HG02970 (cell line): ENCODE data around the gene SPDEF.

ENCODE experiments used
- ATAC-seq: cut with Tn5 transposase; IDR thresholded peaks from one replicate; pipeline ENCODE4 v1.9.1; 2021; ENCODE audit warnings: mild to moderate bottlenecking, moderate library complexity, moderate number of reproducible peaks; ENCODE audit not compliant: unreplicated experiment, low FRiP score

Gene SPDEF

GRCh38 chr6:34556031-34556471 is at the start of gene SPDEF:
Gene SPDEF (minus strand): TSS chr6:34556329. CDS start chr6:34544455, 11,874 bp downstream.
- ATAC-seq = no peak

DNA sequence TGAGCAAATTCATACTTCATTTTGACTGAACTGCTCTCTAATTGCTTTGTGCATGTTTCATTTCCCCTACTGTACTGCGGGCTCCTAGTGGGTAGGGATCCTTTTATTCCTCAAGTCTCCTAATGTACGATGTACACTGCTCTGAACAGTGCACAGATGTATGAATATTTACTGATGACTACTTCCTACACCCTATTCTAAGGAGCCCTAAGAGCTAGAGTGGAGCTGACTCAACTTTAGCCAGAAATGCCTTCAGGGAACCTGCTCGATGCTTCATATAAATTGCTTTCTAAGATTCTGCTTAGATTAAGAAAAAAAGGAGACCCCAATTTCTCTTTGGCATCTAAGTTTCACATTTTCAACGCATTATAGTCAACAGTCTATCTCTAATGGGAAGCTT is 47.6 kb upstream of the SPDEF start:
- no peak for ATAC-seq

DNA sequence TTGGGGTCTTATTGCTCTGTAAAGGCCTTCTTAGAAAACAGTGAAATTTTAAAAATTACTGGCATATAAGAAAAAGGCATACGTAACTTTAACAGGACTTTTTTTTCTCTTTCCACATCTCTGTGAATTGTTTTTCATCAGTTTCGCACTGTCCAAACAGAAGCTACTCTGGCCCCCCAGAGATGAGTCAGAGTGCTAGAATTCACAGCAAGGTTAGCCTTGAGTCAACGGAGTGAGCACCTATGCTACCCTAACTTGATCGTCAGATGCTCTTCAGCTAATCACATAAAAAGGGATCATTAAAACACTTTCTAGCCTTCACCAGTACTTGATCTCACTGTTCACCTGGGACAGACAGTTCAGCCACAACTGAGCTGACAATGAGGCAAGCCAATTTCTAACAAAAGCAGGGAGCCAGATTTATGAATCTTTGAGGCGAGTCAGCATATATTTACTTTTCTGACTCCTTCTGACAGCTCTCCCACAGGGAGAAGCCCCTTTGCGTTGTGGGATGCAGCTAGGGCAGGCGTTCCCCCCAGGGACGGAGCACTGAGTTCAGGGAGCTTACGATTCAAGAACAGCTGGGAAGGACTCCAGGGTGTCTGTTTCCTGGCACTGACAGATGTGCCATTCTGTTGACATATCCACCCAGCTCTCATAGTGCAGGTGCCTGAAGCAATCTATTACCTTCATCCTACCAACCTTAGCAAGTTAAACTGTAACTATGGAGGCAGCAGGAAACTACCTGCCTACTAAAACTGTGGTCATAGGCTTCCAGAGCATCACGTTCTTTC is 46.4 kb upstream of the SPDEF start:
- no peak for ATAC-seq

DNA sequence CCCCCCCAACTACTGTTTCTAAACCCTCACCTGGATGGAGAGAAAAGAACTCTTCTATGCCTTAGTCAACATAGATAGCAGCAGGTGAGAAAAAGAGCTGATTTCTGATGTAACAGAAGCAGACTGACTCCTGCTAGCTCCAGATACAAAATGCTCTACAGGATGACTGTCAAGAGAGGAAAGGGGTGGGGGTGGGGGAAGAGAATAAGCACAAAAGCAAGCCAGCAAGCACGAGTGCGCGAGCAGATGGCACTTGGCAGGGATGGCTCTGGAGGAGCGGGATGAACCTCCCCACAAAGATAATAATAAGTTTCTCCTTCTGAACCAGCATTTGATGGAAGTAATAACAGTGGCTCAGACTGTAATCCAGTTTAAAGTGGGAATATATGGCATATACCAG is 45.6 kb upstream of the SPDEF start:
- no peak for ATAC-seq

DNA sequence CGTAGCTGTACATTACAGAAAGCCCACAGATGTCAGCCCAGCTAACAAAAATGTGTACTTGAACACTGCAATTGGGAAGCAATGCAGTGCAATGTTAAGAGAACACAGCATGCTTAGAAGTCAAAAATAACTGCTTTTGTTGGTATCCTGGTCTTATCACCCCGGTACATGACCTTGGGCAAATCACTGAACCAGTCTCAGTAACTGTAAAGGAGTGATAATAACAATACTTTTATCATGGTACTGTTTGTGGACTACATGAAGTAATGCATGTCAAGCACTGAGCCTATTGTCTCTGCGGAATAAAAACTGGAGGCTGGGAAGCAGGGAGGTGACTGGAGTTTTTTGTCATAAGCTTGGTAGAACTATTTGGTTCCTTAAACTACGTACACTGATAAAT is 44.7 kb upstream of the SPDEF start:
- ATAC-seq = no peak

GRCh38 chr6:34600101-34600500 is 44.0 kb upstream of the SPDEF start:
- ATAC-seq = no peak

DNA sequence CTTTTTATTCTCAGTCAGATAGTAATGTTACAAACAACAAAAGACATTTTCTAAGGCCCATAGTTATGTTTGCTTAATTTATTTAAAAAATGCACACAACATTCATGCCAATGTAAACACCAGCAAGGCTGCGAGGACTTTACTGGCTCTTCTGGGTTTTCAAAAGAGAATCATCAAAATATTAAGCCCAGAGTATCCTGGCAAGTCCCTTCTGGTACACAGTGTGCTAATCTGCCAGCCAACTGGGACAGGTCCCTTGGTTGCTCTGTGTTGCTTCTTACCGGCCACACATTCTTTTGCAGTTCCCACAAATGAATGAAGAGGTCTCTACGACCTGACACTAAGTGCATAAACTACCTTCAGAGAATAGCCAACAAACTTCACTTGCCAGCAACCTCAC is 42.6 kb upstream of the SPDEF start:
- no peak for ATAC-seq

- no peak for ATAC-seq
Observed at GRCh38 chr6:34597605-34598353, 41.6 kb upstream of the SPDEF start.

DNA sequence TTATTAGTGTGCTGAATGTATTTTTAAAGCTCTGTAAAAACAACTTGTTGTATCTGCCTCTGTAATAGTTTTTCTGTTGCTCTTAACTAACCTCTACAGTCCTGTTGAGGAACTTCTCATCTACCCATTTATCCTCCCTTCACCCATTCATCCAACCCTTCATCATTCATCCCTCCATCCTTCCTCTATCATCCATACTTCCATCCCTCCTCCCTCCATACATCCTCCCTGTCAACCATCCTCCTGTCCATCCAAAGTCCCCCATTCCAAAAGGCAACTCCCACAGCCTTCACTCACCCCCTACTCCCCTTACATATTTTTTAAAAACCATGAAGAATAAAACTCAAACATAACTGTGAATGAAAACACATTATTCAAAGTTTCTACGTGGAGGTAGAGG is 40.7 kb upstream of the SPDEF start:
- no peak for ATAC-seq

DNA sequence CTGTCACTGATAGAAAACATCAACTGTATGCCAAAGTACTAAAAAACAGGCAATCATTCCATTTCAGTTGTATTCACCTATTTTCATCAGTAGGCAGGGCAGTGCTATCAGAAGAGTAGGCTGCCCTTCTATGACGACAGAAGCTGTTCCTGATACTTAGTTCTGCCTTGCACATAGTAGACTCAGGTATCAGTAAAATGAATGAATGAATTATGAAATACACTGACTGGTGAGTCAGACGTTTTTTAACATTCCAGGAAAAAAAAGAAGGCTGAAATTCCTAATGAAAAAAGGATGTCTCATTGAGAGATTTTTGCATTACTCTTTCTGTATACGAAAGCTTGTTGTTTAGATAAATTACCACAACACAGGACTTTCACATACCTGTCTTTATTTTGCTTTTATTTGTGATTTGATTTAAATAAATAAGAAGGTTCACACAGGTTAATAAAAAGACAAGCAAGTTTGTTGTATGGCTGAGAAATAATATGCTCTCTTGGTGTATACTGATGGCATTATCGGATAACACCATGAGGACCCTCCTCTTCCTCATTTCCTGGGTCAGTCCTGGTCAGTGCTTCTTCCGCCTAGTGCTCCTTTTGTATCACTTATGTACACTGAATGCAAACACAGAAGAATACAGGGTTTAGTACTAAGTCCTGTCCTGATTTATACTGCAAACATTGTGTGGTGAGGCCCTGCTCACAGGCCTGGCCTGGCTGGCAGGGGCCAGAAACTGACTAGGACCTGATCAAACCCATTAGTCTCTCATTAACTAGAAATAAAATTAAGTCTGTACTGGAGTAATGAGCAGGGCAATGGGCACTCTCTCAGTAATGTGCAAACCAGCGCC is 39.4 kb upstream of the SPDEF start:
- ATAC-seq = no peak

GRCh38 chr6:34593701-34594100 is 37.6 kb upstream of the SPDEF start:
- ATAC-seq = no peak

DNA sequence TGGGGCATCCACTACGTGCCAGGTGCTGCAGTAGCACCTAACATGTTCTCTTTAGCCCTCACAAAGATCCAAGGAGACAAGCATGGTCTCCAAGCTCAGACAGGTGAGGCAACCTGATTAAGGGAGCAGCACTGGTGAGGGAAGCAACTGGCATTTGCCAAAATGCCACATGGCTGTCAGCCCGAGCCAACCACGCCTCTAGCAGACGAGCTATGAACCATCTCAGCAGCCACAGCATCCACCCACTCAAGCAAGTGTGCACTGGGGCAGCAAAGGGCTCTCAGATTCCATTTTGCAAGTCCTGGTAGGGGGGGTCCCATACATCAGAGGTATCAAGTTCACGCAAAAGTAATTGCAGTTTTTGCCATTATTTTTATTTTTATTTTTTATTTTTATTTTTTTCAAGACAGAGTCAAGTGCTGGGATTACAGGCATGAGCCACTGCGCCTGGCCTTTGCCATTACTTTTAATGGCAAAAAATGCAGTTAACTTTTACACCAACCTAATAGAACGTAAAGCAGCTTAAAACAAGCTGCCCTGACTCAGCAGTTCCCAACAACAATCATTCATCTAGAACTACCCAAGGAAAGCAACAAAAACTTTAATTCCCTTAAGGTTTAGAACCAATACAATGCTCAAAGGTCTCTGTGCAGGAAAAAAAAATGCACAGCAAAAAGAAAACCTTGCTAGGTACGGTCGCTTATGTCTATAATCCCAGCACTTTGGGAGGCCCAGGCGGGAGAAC is 36.3 kb upstream of the SPDEF start:
- ATAC-seq = no peak

- no peak for ATAC-seq
Observed at GRCh38 chr6:34589691-34590090, 33.6 kb upstream of the SPDEF start.

DNA sequence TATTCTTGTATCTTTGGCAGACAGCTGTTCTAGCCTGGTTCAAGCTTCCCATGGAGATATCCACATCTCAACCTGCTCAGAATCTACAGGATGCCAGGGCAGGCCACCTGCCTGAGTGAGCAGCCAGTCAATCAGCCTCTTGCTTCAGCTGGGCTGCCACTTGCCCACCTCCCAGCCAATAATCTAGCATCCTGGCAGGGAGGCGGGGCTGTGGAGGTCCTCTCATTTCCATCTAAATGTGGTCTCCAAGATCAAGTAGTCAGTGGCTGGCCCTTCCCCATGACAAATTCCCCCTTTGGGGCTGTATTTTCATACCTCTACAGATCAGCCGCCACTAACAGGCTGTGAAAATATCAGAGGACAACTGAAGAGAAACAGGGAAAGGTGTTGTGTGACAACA is 33.0 kb upstream of the SPDEF start:
- ATAC-seq = no peak

DNA sequence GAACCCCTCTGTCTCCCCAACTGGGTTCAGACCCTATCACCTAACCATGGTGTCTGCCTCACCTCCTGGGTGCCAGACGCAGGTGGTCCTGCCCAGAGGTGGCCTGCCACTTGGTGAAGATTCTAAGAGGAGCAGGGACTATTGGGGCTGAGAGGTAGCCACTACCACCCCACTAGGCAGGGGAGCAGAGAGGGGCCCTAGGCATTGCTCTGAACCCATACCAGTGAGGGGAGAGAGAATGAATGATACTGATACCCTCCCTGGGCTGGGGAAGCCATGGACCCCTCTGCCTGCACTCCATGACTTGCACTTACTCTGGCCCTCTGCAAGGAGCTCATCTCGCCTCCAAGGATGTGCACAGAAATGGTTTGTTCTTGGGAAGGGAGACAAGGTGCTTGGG is 31.7 kb upstream of the SPDEF start:
- no peak for ATAC-seq

DNA sequence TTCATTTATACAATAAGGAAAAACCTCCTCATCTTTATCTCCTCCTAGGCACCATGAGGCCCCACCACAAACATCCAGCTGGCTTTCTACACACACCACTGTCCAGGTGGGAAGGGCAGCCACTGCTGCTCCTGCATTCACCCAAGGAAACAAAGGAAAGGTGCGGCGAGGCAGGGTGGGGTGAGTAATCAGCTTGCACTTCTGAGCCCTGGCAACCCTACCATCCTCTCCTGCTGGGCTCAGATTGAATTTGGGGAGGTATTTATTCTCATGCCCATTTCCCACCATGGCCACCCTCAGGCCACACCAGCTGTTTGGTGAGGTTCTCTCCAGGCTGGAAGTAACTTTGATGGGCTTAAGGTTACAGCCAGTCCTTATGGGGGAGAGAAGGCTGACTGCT is 31.2 kb upstream of the SPDEF start:
- no peak for ATAC-seq

DNA sequence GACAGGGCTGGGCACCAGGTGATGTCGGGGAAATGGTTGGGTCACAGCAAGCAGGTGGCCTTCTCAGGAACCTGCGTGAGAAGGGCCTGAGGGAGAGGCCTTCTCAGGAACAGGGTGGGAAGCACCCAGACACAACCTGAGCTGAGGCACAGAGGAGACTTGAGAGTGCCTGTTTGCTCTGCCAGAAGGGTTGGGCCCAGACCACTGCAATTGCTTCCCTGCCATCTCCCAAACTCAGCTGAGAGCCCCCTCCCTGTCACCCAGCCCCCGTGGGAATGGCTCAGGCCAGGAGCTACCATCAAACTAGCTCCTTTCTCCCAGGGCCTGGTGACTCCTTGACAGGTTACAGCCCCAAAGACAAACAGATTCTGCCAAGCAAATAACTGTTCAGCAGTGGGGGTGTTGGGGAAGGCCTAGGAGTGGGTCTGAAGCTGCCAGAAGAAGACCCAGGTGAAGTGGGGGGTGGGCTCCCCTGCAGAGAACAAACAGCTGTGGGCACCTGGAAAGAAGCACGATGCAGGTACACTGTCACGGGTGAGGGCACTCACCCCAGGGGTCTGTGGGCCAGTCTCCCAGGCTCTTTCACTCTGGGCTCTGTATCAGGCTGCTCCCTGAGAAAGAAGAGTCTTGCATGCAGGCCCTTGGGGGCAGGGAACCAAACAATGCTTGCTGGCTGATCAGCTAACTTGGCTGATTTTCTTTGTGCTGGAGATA is 30.4 kb upstream of the SPDEF start:
- no peak for ATAC-seq

GRCh38 chr6:34585512-34586061 is 29.5 kb upstream of the SPDEF start:
- no peak for ATAC-seq

DNA sequence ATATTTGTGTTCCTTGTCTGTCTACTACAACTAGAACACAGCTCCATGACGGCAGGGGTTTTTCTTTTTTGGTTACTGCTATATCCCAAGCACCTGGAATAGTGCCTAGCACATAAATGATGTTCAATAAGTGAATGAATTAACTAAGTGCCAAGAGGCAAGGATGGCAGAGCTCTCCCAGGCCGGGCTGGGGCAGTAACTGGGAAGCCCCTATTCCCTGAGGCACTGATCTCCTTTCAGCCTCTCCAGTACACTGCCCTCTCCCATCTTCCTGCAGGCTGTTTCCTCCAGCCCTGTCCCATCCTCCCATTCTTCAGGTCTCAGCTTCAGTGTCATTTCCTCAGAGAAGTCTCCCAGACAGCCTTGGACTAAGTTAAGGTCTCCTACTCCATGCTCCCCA is 29.0 kb upstream of the SPDEF start:
- no peak for ATAC-seq
